ENCODE measurements around the gene IFFO2.

The IFFO2 gene

GRCh38 chr1:18956193-18957135 lies at the start of gene IFFO2:
TSS of gene IFFO2 (minus strand) at chr1:18956676. CDS start at chr1:18956332, 344 bp downstream.
- peak; percentile 99 for DNase-seq

- DNase-seq = no peak
Measured at GRCh38 chr1:19006000-19006399, 49.5 kb upstream of the IFFO2 start.

- no peak for DNase-seq
Measured at GRCh38 chr1:19003371-19004290, 47.2 kb upstream of the IFFO2 start.

- DNase-seq = no peak
Measured at GRCh38 chr1:19000065-19000464, 43.6 kb upstream of the IFFO2 start.

GRCh38 chr1:18999359-18999758 lies 42.9 kb upstream of the IFFO2 start:
- DNase-seq = no peak

- DNase-seq = no peak
Measured at GRCh38 chr1:18998016-18998724, 41.7 kb upstream of the IFFO2 start.

- DNase-seq = no peak
Measured at GRCh38 chr1:18997508-18997907, 41.0 kb upstream of the IFFO2 start.

- DNase-seq = no peak
Measured at GRCh38 chr1:18996548-18997177, 40.2 kb upstream of the IFFO2 start.

- no peak for DNase-seq
Measured at GRCh38 chr1:18994381-18994780, 37.9 kb upstream of the IFFO2 start.

GRCh38 chr1:18992646-18993045 lies 36.2 kb upstream of the IFFO2 start:
- DNase-seq = no peak

GRCh38 chr1:18991585-18991984 lies 35.1 kb upstream of the IFFO2 start:
- DNase-seq = no peak

- DNase-seq = no peak
Measured at GRCh38 chr1:18989896-18990295, 33.4 kb upstream of the IFFO2 start.

GRCh38 chr1:18989176-18989799 lies 32.8 kb upstream of the IFFO2 start:
- no peak for DNase-seq

GRCh38 chr1:18981242-18981641 lies 24.8 kb upstream of the IFFO2 start:
- DNase-seq = no peak

- no peak for DNase-seq
Measured at GRCh38 chr1:18978706-18979105, 22.2 kb upstream of the IFFO2 start.

GRCh38 chr1:18977428-18977827 lies 21.0 kb upstream of the IFFO2 start:
- no peak for DNase-seq

GRCh38 chr1:18976096-18976495 lies 19.6 kb upstream of the IFFO2 start:
- no peak for DNase-seq

- DNase-seq = no peak
Measured at GRCh38 chr1:18974606-18975005, 18.1 kb upstream of the IFFO2 start.

GRCh38 chr1:18974005-18974404 lies 17.5 kb upstream of the IFFO2 start:
- DNase-seq = no peak

GRCh38 chr1:18973446-18973955 lies 17.0 kb upstream of the IFFO2 start:
- DNase-seq = no peak

- no peak for DNase-seq
Measured at GRCh38 chr1:18972991-18973390, 16.5 kb upstream of the IFFO2 start.

GRCh38 chr1:18972531-18972930 lies 16.1 kb upstream of the IFFO2 start:
- peak; percentile 23 for DNase-seq
